ENCODE data around the gene SMG7.

- TF ChIP-seq POLR2A (IDR thresholded peaks at IDR 0.05; ENCODE audit: low read length) (no peak), NPAS2 (CRISPR knock-in tag; IDR thresholded peaks at IDR 0.05; ENCODE audit: borderline replicate concordance) (no peak), BHLHE40 (IDR thresholded peaks at IDR 0.05; ENCODE audit: low read depth, low read length) (no peak), MYC (IDR thresholded peaks at IDR 0.05; ENCODE audit: borderline replicate concordance, low read length) (no peak), USF2 (IDR thresholded peaks at IDR 0.05) (no peak), JUN (IDR thresholded peaks at IDR 0.05) (no peak), ATOH8 (CRISPR knock-in tag; IDR thresholded peaks at IDR 0.05; ENCODE audit: low read depth) (no peak), CTCF (IDR thresholded peaks at IDR 0.05) (no peak), ELK1 (IDR thresholded peaks at IDR 0.05; ENCODE audit: low read depth, low read length) (no peak), HMGXB4 (CRISPR knock-in tag; IDR thresholded peaks at IDR 0.05; ENCODE audit: borderline replicate concordance) (no peak), JUNB (IDR thresholded peaks at IDR 0.05) (no peak)
These were observed 116.5 kb downstream of the SMG7 start for GRCh38 chr1:183588827-183589226.
